ENCODE measurements around the gene ADPRM. TPM values are rescaled to one million over a fixed set of nuclear protein-coding genes. Genes with fewer than 3 reads are reported as not detected.

Gene ADPRM
- total RNA-seq, 1 donor from 2014 or later, result 14.1 TPM

DNA sequence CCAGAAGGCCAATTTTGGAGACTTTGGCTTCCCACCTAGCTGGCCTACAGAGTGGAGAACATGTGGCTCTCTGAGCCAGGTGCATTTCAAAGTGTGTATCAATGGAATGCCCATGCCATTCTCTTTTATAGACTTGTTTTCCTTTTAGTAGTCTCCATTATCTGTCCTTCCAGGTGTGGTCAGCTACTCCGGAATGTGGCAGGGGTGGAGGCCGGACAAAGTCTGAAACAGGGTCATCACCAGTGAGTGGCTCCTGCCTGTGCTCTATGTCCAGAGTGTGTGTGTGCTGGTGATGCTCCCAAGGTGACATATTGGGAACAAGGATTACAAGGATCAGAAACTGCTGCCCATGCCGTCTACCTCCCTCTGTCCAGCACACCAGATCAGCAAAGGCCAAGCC lies 36.3 kb downstream of the ADPRM start:
- H3K27ac Mint-ChIP-seq, result no peak overlapping the region
- intact Hi-C loops (cut with micrococcal nuclease), result no loop called here
- no peaks in the 10 kb centered on the region for H3K36me3 Mint-ChIP-seq (ENCODE audit: low read depth)
- DNase-seq (no peak), ATAC-seq (ENCODE audit: low read depth) (no peak)
- H3K27me3 Mint-ChIP-seq, result peaks cover 10% of the 10 kb centered on the region
- TF ChIP-seq, protein P1, sequence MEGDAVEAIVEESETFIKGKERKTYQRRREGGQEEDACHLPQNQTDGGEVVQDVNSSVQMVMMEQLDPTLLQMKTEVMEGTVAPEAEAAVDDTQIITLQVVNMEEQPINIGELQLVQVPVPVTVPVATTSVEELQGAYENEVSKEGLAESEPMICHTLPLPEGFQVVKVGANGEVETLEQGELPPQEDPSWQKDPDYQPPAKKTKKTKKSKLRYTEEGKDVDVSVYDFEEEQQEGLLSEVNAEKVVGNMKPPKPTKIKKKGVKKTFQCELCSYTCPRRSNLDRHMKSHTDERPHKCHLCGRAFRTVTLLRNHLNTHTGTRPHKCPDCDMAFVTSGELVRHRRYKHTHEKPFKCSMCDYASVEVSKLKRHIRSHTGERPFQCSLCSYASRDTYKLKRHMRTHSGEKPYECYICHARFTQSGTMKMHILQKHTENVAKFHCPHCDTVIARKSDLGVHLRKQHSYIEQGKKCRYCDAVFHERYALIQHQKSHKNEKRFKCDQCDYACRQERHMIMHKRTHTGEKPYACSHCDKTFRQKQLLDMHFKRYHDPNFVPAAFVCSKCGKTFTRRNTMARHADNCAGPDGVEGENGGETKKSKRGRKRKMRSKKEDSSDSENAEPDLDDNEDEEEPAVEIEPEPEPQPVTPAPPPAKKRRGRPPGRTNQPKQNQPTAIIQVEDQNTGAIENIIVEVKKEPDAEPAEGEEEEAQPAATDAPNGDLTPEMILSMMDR (IDR thresholded peaks at IDR 0.05), result no peak
- H3K9me3 Mint-ChIP-seq, result no peaks in the 10 kb centered on the region
- CTCF ChIA-PET, result no interaction called here
- no peak overlapping the region for H3K4me3 Mint-ChIP-seq
- H3K4me1 Mint-ChIP-seq, result peaks cover 15% of the 10 kb centered on the region
- POLR2A ChIA-PET, result no interaction called here

DNA sequence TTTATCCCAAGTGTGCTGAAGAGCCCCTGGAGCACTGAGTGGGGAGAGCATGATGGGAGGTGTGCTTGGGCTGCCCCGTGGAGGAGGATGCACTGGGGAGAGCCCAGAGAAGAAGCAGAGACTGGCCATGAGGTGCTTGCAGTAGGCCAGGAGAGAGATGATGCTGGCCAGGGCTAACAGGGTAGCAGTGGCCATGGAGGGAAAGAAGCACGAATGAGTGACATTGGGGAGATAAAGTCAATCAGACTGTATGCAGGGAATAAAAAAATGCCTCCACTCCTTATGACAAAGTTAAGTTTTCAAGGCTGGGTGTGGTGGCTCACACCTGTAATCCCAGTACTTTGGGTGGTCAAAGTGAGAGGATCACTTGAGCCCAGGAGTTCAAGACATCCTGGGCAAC lies 37.9 kb downstream of the ADPRM start:
- Mint-ChIP-seq H3K4me3 (no peak overlapping the region), H3K27me3 (peaks cover 14% of the 10 kb centered on the region), H3K27ac (no peak overlapping the region), H3K9me3 (no peaks in the 10 kb centered on the region), H3K4me1 (peaks cover 10% of the 10 kb centered on the region), H3K36me3 (ENCODE audit: low read depth) (no peaks in the 10 kb centered on the region)
- TF ChIP-seq, protein P1 (IDR thresholded peaks at IDR 0.05), result no peak
- POLR2A ChIA-PET, result no interaction called here
- CTCF ChIA-PET, result no interaction called here
- intact Hi-C loops (cut with micrococcal nuclease), result no loop called here
- ATAC-seq (ENCODE audit: low read depth), result no peak
- DNase-seq, result no peak

DNA sequence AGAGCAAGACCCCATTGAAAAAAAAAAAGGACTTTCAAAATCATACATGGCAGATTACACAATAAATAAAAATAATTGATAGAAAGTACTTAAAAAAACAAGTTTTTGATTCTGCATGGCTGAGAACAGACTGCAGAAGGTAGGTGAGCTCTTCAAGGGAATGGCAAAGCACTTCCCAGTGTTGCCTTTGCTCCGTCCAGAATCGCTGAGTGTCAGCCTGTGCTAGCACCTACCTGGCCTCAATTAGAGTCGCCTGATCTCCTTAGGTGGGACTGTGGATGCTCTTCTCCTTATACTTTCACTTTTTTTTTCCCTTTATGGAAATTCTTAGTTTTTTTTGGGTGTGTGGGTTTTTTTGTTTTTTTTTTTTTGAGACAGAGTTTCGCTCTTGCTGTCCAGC lies 38.4 kb downstream of the ADPRM start:
- DNase-seq (no peak), ATAC-seq (ENCODE audit: low read depth) (no peak)
- Mint-ChIP-seq H3K36me3 (ENCODE audit: low read depth) (no peaks in the 10 kb centered on the region), H3K9me3 (no peaks in the 10 kb centered on the region), H3K4me1 (peaks cover 6% of the 10 kb centered on the region), H3K27ac (no peak overlapping the region), H3K27me3 (peaks cover 16% of the 10 kb centered on the region), H3K4me3 (no peak overlapping the region)
- ChIA-PET POLR2A (no interaction called here), CTCF (interaction anchor here (1.7 kb wide), 1 partner anchor 12 kb away, joined by 4 read pairs; no protein-coding TSS in a partner anchor)
- TF ChIP-seq, protein P1 (IDR thresholded peaks at IDR 0.05), result no peak
- intact Hi-C loops (cut with micrococcal nuclease), result no loop called here

DNA sequence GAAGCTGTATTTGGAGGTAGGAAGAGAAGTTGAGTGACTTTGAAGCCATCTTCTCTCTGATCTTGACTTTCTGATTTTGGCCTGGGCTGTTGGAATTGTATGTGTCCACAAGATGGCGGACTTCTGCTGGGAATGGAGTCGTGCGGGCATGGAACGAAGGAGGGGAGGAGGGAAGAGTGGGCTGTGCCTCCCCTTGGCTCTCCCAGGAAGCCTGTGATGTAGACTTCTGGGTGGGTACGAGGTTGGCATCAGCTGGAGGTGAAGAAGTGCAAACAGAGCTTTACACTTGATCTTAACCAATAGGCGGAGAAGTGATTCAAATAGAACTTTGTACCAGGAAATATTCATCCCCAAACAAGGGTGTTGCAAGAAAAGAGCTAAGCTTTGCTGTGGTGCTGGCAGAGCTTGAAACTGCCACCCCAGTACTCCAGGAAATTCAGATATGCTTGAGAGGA lies 39.8 kb downstream of the ADPRM start:
- no peaks in the 10 kb centered on the region for H3K9me3 Mint-ChIP-seq
- H3K4me3 Mint-ChIP-seq, result peak overlapping the region; percentile 2
- ChIA-PET CTCF (interaction anchor here (1.0 to 2.4 kb wide), 3 partner anchors 11 to 108 kb away, joined by 3 to 8 read pairs (median 4); no protein-coding TSS in a partner anchor), POLR2A (interaction anchor here (0.6 kb wide), 1 partner anchor 13 kb away, joined by 7 read pairs; no protein-coding TSS in a partner anchor)
- DNase-seq (no peak), ATAC-seq (ENCODE audit: low read depth) (no peak)
- H3K4me1 Mint-ChIP-seq, result peaks cover 3% of the 10 kb centered on the region
- TF ChIP-seq, protein P1 (IDR thresholded peaks at IDR 0.05), result no peak
- no peaks in the 10 kb centered on the region for H3K36me3 Mint-ChIP-seq (ENCODE audit: low read depth)
- intact Hi-C loops (cut with micrococcal nuclease), result no loop called here
- no peak overlapping the region for H3K27ac Mint-ChIP-seq
- peaks cover 14% of the 10 kb centered on the region for H3K27me3 Mint-ChIP-seq

DNA sequence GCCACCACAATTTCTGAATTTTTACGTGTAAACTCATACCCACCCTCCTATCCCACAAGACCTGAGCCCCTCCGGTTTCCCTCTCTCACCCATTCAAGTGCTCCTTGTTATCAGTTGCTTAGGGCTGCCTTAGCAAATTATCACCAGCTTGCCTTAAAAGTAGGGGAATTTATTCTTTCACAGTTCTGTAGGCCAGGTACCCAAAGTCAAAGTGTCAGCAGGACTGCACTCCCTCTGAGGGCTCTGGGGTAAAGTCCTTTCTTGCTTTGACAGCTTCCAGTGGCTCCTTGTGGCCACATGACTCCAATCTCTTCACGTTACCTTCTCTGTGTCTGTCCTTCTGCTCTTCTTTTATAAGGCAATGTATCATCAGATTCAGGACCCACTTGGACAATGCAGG lies 40.3 kb downstream of the ADPRM start:
- Mint-ChIP-seq H3K4me1 (peaks cover 3% of the 10 kb centered on the region), H3K9me3 (no peaks in the 10 kb centered on the region), H3K27me3 (peaks cover 14% of the 10 kb centered on the region), H3K4me3 (no peak overlapping the region), H3K36me3 (ENCODE audit: low read depth) (no peaks in the 10 kb centered on the region), H3K27ac (no peak overlapping the region)
- TF ChIP-seq, protein P1 (IDR thresholded peaks at IDR 0.05), result no peak
- ChIA-PET POLR2A (interaction anchor here (0.6 kb wide), 1 partner anchor 14 kb away, joined by 7 read pairs; no protein-coding TSS in a partner anchor), CTCF (interaction anchor here (1.0 to 2.4 kb wide), 2 partner anchors 92 to 108 kb away, joined by 3 to 8 read pairs; no protein-coding TSS in a partner anchor)
- DNase-seq, result no peak
- no peak for ATAC-seq (ENCODE audit: low read depth)
- intact Hi-C loops (cut with micrococcal nuclease), result no loop called here

Measured in activated B cell treated with CpG ODN at 0.5 μM for 24 hours (primary cell).